ENCODE data around the gene SLC34A1. TPM values are rescaled to one million over a fixed set of nuclear protein-coding genes. Genes with fewer than 3 reads are reported as not detected.

SLC34A1 gene
- polyA plus RNA-seq, 3 donors, result not detected

GRCh38 chr5:177433658-177434217, 49.5 kb downstream of the SLC34A1 start:
- peaks cover 0 to 1% (median 0%) of the 10 kb centered on the region in 3 donors for H3K27me3 Mint-ChIP-seq (ENCODE audit: low read depth in 3 of 3)
- H4K20me1 ChIP-seq (ENCODE audit: insufficient read depth, low read length), result peaks cover 93% of the 10 kb centered on the region
- H3K4me2 ChIP-seq (replicated peaks; ENCODE audit: extremely low read depth, low read length, poor library complexity, severe bottlenecking), result no peak overlapping the region
- no peak overlapping the region for H2AFZ ChIP-seq (ENCODE audit: insufficient read depth, low read depth, low read length, poor library complexity, severe bottlenecking)
- peak overlapping the region in 1 of 2 donors; percentile 23 for H3K27ac ChIP-seq (ENCODE audit: low read depth in 1 of 2, low read length in 2 of 2)
- no peak overlapping the region for H3K4me3 Mint-ChIP-seq
- H3K9ac ChIP-seq (ENCODE audit: insufficient read depth, low read length, poor library complexity, severe bottlenecking), result no peak overlapping the region
- H3K4me1 Mint-ChIP-seq, result peaks cover 42% of the 10 kb centered on the region
- no peaks in the 10 kb centered on the region for H3K9me3 ChIP-seq (replicated peaks in 1 of 2; ENCODE audit: control insufficient read depth in 1 of 2, insufficient read depth in 1 of 2, low read length in 2 of 2)
- H3K79me2 ChIP-seq (ENCODE audit: insufficient read depth, low read length), result peaks cover 70% of the 10 kb centered on the region
- no peaks in the 10 kb centered on the region for H3K27me3 ChIP-seq (ENCODE audit: control insufficient read depth in 2 of 2, insufficient read depth in 2 of 2, low read length in 2 of 2)
- no peaks in the 10 kb centered on the region for H3K9me3 Mint-ChIP-seq
- TF ChIP-seq CTCF (IDR thresholded peaks at IDR 0.05), result no peak
- H3K36me3 ChIP-seq (replicated peaks in 1 of 2; ENCODE audit: control insufficient read depth in 1 of 2, insufficient read depth in 2 of 2, low read length in 2 of 2), result peaks cover 79 to 89% of the 10 kb centered on the region in 2 donors
- no peak overlapping the region for H3K27ac Mint-ChIP-seq
- peaks cover 43 to 48% of the 10 kb centered on the region in 2 donors for H3K4me1 ChIP-seq (ENCODE audit: control insufficient read depth in 1 of 2, insufficient read depth in 2 of 2, low read length in 2 of 2)
- DNase-seq, result no peak
- intact Hi-C loops (cut with micrococcal nuclease), result no loop called here
- 97% methylated on average over 24 of the region's 29 CpGs for WGBS (ENCODE audit: insufficient coverage)
- no peak overlapping the region for H3K4me3 ChIP-seq (replicated peaks in 1 of 3; ENCODE audit: low read depth in 2 of 3, low read length in 3 of 3)
- H3K36me3 Mint-ChIP-seq, result peaks cover 74 to 93% of the 10 kb centered on the region in 2 donors

GRCh38 chr5:177434437-177434836, 50.2 kb downstream of the SLC34A1 start:
- Histone ChIP-seq H4K20me1 (ENCODE audit: insufficient read depth, low read length) (peaks cover 100% of the 10 kb centered on the region), H2AFZ (ENCODE audit: insufficient read depth, low read depth, low read length, poor library complexity, severe bottlenecking) (no peak overlapping the region), H3K9ac (ENCODE audit: insufficient read depth, low read length, poor library complexity, severe bottlenecking) (no peak overlapping the region), H3K27ac (ENCODE audit: low read depth in 1 of 2, low read length in 2 of 2) (peak overlapping the region in 1 of 2 donors; percentile 23), H3K4me1 (ENCODE audit: control insufficient read depth in 1 of 2, insufficient read depth in 2 of 2, low read length in 2 of 2) (peaks cover 37 to 43% of the 10 kb centered on the region in 2 donors), H3K27me3 (ENCODE audit: control insufficient read depth in 2 of 2, insufficient read depth in 2 of 2, low read length in 2 of 2) (no peaks in the 10 kb centered on the region), H3K9me3 (replicated peaks in 1 of 2; ENCODE audit: control insufficient read depth in 1 of 2, insufficient read depth in 1 of 2, low read length in 2 of 2) (no peaks in the 10 kb centered on the region), H3K36me3 (replicated peaks in 1 of 2; ENCODE audit: control insufficient read depth in 1 of 2, insufficient read depth in 2 of 2, low read length in 2 of 2) (peaks cover 80 to 96% of the 10 kb centered on the region in 2 donors), H3K4me3 (replicated peaks in 1 of 3; ENCODE audit: low read depth in 2 of 3, low read length in 3 of 3) (no peak overlapping the region), H3K79me2 (ENCODE audit: insufficient read depth, low read length) (peaks cover 67% of the 10 kb centered on the region), H3K4me2 (replicated peaks; ENCODE audit: extremely low read depth, low read length, poor library complexity, severe bottlenecking) (no peak overlapping the region)
- H3K9me3 Mint-ChIP-seq, result no peaks in the 10 kb centered on the region
- 100% methylated on average over 7 of the region's 8 CpGs for WGBS (ENCODE audit: insufficient coverage)
- peaks cover 35% of the 10 kb centered on the region for H3K4me1 Mint-ChIP-seq
- H3K4me3 Mint-ChIP-seq, result no peak overlapping the region
- H3K27ac Mint-ChIP-seq, result peak overlapping the region in 4 of 7 donors; percentile 35 to 60 (median 43)
- TF ChIP-seq CTCF (IDR thresholded peaks at IDR 0.05), result no peak
- intact Hi-C loops (cut with micrococcal nuclease), result no loop called here
- H3K36me3 Mint-ChIP-seq, result peaks cover 76 to 96% of the 10 kb centered on the region in 2 donors
- DNase-seq, result no peak
- peaks cover 0 to 1% (median 0%) of the 10 kb centered on the region in 3 donors for H3K27me3 Mint-ChIP-seq (ENCODE audit: low read depth in 3 of 3)

Measured in CD14-positive monocyte (primary cell).